HK-2 (cell line): ENCODE results near the gene OR6N1.

Experiments
- DNase-seq: peaks from one replicate; pipeline ENCODE4 v3.0.0-alpha.2; 2018; ENCODE audit not compliant: unreplicated experiment

OR6N1 gene

GRCh38 chr1:158771950-158772866 is at the start of gene OR6N1:
Gene OR6N1, minus strand, starts transcription at chr1:158772195. Its CDS starts 5,513 bp downstream, at chr1:158766682.
- DNase-seq = no peak

DNA sequence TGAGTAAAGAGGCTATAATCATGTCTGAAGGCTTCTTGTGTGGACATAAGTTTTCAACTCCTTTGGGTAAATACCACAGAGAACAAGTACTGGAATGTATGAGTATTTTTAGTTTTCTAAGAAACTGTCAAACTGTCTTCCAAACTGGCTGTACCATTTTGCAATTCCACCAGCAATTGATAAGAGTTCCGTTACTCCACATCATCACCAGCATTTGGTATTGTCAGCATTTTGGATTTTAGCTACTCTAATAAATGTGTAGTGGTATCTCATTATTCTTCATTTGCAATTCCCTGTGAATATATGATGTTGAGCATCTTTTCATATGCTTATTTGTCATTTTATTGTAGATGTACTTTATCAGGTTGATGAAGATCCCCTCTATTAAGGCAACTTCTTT is 49.7 kb upstream of the OR6N1 start:
- no peak for DNase-seq

DNA sequence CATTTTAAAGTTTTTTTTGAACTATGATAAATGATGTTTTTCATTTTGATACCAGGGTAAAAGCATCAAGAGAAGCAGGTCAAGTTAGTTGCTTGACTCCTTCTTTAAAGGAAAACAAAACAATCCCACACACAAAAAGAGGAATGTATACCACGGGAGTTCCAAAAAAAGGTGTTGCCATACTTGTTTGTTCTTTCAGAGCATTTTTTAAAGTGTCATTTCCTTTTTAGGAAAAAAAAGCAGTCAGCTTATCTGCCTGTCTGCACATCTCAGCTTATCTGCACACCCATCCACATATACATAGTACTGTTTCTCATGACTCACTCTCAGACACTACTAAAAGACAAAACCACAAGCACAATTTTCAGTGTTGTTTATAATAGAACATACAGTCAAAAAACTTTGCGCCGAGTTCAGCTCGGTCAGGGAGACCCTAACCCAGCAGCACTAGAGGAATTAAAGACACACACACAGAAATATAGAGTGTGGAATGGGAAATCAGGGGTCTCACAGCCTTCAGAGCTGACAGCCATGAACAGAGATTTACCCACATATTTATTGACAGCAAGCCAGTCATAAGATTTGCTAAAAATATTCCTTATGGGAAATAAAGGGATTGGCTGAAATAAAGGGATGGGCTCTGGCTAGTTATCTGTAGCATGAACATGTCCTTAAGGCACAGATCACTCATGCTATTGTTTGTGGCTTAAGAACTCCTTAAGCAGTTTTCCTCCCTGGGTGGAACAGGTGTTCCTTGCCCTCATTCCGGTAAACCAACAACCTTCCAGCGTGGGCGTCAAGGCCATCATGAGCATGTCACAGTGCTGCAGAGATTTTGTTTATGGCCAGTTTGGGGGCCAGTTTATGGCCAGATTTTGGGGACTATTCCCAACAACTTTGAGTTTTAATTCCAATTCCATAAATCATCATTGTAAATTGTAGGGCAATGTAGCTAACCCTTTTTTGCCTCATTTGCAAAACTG is 47.8 kb upstream of the OR6N1 start:
- DNase-seq = no peak

- no peak for DNase-seq
These were observed 47.0 kb upstream of the OR6N1 start for GRCh38 chr1:158818975-158819431.

DNA sequence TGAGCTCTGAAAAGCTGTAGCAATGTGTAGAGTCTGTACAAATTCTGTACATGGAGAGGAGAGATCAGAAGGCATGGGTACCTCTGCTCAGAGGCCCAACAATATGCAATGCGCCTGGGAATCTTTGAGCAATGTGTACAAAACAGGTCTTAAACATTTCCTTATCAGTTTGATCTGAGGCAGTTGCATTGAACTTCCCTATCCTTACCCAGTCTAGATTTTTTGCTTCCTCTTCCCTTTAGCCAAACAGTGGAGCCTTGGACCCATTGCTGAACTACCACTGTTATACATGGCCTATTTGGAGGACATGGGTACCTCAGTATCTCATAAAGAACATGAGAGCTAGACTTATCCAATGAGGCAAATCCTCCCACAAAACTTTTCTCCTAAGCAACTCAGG is 46.6 kb upstream of the OR6N1 start:
- no peak for DNase-seq

DNA sequence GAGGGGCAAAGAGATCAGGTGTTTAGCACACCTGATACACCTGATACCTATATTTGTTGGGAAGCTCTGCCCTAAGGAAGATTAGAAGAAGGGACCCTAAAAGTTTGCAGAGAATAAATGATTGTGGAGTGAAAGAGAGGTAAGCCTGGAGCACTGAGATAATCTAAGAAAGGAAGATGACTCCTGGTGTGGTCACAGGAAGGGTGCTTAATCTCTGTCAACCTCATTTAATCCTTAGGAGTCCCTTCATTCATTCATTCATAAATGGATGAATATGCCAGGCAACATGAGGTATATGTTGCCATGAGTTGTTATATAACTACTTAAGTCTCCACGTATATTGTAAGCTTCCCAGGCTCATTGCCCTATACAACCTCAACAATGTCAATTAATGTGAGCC is 43.0 kb upstream of the OR6N1 start:
- no peak for DNase-seq

DNA sequence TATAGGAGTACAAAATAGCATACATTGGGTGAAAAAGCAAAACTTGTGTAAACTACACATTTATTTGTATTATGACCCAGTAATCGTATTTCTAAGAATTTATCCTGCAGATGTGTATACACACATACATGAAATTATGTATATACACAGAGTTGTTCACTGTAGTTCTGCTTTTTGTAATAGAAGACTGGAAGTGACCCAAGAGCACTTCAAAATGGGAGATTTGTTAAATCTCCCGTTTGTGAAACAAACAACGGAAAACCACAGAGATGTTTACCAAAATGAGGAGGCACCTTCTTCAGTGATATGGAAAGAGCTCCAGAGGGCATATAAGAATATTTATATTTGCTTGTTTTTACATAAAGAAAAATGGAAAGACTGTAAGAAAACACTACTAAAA is 41.2 kb upstream of the OR6N1 start:
- DNase-seq = no peak

- no peak for DNase-seq
These were observed 40.3 kb upstream of the OR6N1 start for GRCh38 chr1:158812336-158812735.

DNA sequence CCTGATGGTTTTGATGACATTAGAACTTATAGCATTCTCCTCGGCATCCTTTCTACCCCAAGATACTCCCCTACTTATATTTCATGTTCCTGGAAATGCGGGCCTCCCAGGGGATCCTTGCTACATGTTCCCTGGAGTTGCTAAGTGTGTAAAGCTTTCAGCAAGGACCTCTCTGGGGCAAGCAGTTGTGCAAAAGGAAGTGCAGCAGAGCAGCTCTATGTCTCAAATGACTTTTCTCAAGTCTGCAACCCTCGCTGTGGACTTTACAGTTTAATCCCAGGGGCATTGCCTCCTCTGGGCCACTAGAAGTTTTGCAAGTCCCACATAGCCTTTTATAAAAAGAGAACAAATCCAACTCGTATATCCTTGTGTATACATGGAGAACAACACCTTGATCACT is 38.3 kb upstream of the OR6N1 start:
- no peak for DNase-seq

GRCh38 chr1:158809862-158810261 is 37.9 kb upstream of the OR6N1 start:
- DNase-seq = no peak

- no peak for DNase-seq
These were observed 37.3 kb upstream of the OR6N1 start for GRCh38 chr1:158809256-158809655.

DNA sequence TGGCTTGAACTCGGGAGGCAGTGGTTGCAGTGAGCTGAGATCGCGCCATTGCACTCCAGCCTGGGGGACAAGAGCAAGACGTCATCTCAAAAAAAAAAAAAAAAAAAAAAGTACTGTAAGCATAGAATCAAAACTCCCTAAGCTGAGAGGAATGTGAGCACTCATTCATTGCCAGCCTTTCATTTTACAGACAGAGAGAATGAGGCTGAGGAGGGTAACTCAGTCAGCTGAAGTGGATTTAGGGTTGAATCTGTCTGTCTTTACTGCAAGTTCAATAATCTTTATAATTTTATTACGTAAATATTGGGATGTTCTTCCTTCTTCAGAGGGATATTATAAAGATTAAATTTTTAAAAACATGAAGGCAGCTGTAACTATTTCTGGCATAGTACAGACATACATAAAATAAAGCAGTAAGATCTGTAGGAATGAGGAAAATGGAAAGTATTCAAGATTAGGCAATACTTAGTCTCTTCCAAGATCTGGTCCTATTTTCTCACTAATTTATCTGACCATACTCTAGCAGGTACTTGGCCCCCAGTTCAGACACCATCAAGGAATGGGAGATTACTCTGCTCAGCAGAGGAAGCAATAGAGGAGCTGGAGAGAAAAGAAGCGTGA is 35.0 kb upstream of the OR6N1 start:
- no peak for DNase-seq

DNA sequence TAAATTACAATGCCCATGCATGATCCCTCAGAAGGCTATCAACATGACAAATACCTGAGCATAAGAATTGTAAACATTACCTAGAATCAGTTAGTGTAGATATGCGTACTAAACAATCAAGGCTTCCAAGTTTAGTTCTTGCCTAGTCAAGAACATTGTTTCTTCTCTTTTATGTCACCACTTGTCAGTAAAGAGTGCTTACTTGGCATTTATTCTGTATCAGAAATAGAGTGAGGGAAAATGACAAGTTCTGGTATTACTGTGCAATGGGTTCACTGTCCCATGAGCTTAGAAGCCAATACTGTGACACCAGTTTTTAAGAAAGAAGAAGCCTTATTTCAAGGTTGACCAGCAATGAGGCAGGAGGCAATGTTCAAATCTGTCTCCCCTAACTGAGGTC is 31.7 kb upstream of the OR6N1 start:
- DNase-seq = no peak

GRCh38 chr1:158801396-158801795 is 29.4 kb upstream of the OR6N1 start:
- no peak for DNase-seq

GRCh38 chr1:158800526-158800925 is 28.5 kb upstream of the OR6N1 start:
- DNase-seq = no peak

- DNase-seq = no peak
These were observed 27.7 kb upstream of the OR6N1 start for GRCh38 chr1:158799689-158800088.

DNA sequence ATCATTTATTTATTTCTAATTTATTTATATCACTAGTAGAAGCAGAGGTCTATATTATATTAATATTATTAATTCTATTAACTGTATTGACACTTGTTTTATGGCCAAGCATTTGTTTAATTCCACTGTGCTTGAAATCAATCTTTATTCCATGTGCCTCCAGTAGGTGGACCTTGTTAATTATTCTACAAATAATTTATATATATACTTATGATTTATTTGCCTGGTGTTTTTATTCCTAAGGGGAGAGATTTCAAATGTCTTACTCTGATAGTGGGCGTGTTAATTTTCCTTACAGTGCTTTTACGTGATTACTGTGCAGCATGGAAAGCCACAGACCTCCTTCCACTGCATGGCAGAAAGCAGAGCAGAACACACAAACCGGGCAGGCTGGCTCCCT is 26.5 kb upstream of the OR6N1 start:
- no peak for DNase-seq

DNA sequence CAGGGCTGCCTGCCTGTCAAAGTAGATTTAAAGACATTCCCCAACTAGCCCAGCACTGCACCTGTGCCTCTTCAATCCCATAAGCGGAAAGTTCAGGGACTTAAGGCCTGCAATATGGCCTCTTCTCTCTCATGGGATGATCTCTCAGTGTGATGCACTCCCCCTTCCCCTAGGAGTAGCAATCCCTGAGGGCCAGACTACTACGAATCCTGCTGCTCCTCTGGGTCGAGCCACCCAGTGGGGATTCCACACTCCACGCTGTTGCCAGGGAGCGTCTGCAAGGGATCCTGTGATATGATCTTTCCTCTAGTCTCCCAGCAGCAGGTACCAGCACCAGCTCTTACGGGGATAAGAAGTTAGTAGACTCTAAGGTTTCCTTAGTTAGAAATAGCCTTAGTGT is 22.3 kb upstream of the OR6N1 start:
- no peak for DNase-seq

GRCh38 chr1:158793604-158794003 is 21.6 kb upstream of the OR6N1 start:
- no peak for DNase-seq

GRCh38 chr1:158781104-158781503 is 9.1 kb upstream of the OR6N1 start, which contains the start of gene OR6N2:
Gene OR6N2, minus strand, starts transcription at chr1:158781204. Its CDS starts 3,569 bp downstream, at chr1:158777635.
- DNase-seq = no peak

- DNase-seq = no peak
These were observed 17.6 kb downstream of the OR6N1 start, which contains the start of gene OR6K6 for GRCh38 chr1:158754420-158754819. Gene OR6K6, plus strand, starts transcription at chr1:158754720. Its CDS starts 168 bp downstream, at chr1:158754888.
